Mesendoderm (in vitro differentiated cells): Measurements from ENCODE around the gene KCNQ5.
A peak's percentile ranks its signal among the peaks of the same experiment; 100 is the strongest.

Experiments used
- DNase-seq: peaks from one replicate; pipeline ENCODE4 v3.0.0; 2013
- H2AK5ac ChIP-seq: 2 replicates; pipeline ENCODE4 v1.6.1; 2013; ENCODE audit warnings: low read length, inconsistent platforms
- H2BK120ac ChIP-seq: 2 replicates; pipeline ENCODE4 v1.6.1; 2013; ENCODE audit warnings: low read depth, mild to moderate bottlenecking, low read length, moderate library complexity, mixed read lengths
- H2BK15ac ChIP-seq: replicated peaks from 2 replicates; pipeline ENCODE4 v1.6.1; 2013; ENCODE audit warnings: low read depth, mild to moderate bottlenecking, moderate library complexity
- H2BK5ac ChIP-seq: 2 replicates; pipeline ENCODE4 v1.6.1; 2013; ENCODE audit warnings: low read length, inconsistent platforms
- H3K18ac ChIP-seq: 2 replicates; pipeline ENCODE4 v1.6.1; 2013; ENCODE audit warnings: mild to moderate bottlenecking, low read length, mixed read lengths
- H3K23ac ChIP-seq: one replicate; pipeline ENCODE4 v1.6.1; 2013; ENCODE audit warnings: low read length
- H3K27ac ChIP-seq: 2 replicates; pipeline ENCODE4 v1.5.1; 2013; ENCODE audit warnings: low read depth, mild to moderate bottlenecking, inconsistent platforms, low read length, moderate library complexity
- H3K27me3 ChIP-seq: 2 replicates; pipeline ENCODE4 v1.6.1; 2013; ENCODE audit warnings: low read length, control low read depth, mild to moderate bottlenecking, inconsistent platforms; ENCODE audit not compliant: insufficient read depth, poor library complexity
- H3K36me3 ChIP-seq: 2 replicates; pipeline ENCODE4 v1.6.1; 2013; ENCODE audit warnings: low read length, inconsistent platforms; ENCODE audit not compliant: control insufficient read depth, insufficient read depth
- H3K4ac ChIP-seq: one replicate; pipeline ENCODE4 v1.6.1; 2013; ENCODE audit warnings: low read depth, mild to moderate bottlenecking, low read length, moderate library complexity
- H3K4me1 ChIP-seq: 2 replicates; pipeline ENCODE4 v1.6.1; 2013; ENCODE audit warnings: low read depth, low read length, inconsistent platforms; ENCODE audit not compliant: control insufficient read depth
- H3K4me2 ChIP-seq: 2 replicates; pipeline ENCODE4 v1.6.1; 2013; ENCODE audit warnings: low read length
- H3K4me3 ChIP-seq: 2 replicates; pipeline ENCODE4 v1.5.1; 2013; ENCODE audit warnings: mild to moderate bottlenecking, low read length
- H3K56ac ChIP-seq: one replicate; pipeline ENCODE4 v1.6.1; 2013; ENCODE audit warnings: low read length
- H3K79me1 ChIP-seq: 2 replicates; pipeline ENCODE4 v1.6.1; 2013; ENCODE audit warnings: low read length, inconsistent platforms
- H3K79me2 ChIP-seq: 2 replicates; pipeline ENCODE4 v1.6.1; 2013; ENCODE audit warnings: mild to moderate bottlenecking, low read length; ENCODE audit not compliant: control insufficient read depth, insufficient read depth
- H3K9ac ChIP-seq: 2 replicates; pipeline ENCODE4 v1.6.1; 2013; ENCODE audit warnings: low read length, inconsistent platforms
- H4K5ac ChIP-seq: one replicate; pipeline ENCODE4 v1.6.1; 2013; ENCODE audit warnings: low read length
- H4K8ac ChIP-seq: one replicate; pipeline ENCODE4 v1.6.1; 2013; ENCODE audit warnings: low read depth, mild to moderate bottlenecking, control low read depth, low read length, moderate library complexity
- WGBS: extraction: QIAGEN DNeasy Blood & Tissue Kit; methylation state at CpG from one replicate; pipeline ENCODE4 v1.1.7; 2013; ENCODE audit warnings: low lambda C conversion rate, missing lambda C conversion rate; ENCODE audit not compliant: insufficient coverage; ENCODE audit errors: extremely low coverage; 5-methylcytosine and 5-hydroxymethylcytosine counted together

The KCNQ5 gene

DNA sequence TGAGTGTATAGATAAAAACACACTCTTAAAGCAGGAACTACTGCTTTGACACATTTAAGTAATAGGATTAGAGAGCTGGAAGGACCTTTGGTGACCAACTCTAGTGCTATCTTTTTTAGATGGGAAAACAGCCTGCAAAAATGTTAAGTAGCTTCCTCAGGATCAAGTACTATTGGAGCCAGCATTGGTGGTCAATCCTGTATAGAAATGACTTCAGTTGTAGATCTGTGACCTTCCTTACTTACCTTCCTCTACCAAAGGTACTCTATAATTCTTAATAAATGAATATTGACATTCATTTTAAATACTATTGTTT lies 18.7 kb downstream of the KCNQ5 start:
- H3K4ac ChIP-seq = no peak overlapping the region
- no peaks in the 10 kb centered on the region for H3K79me1 ChIP-seq
- no peak overlapping the region for H3K27ac ChIP-seq
- no peak overlapping the region for H3K9ac ChIP-seq
- H3K4me3 ChIP-seq = no peak overlapping the region
- no peaks in the 10 kb centered on the region for H3K4me1 ChIP-seq
- H2BK120ac ChIP-seq = no peak overlapping the region
- no peak overlapping the region for H3K4me2 ChIP-seq
- H3K18ac ChIP-seq = no peak overlapping the region
- H3K27me3 ChIP-seq = no peaks in the 10 kb centered on the region
- no peak overlapping the region for H3K23ac ChIP-seq
- no peaks in the 10 kb centered on the region for H3K79me2 ChIP-seq
- no peak overlapping the region for H2AK5ac ChIP-seq
- H3K36me3 ChIP-seq = no peaks in the 10 kb centered on the region
- H3K56ac ChIP-seq = no peak overlapping the region
- H4K8ac ChIP-seq = no peak overlapping the region
- no peak overlapping the region for H2BK15ac ChIP-seq
- peak; percentile 53 for DNase-seq
- H4K5ac ChIP-seq = no peak overlapping the region
- no peak overlapping the region for H2BK5ac ChIP-seq

DNA sequence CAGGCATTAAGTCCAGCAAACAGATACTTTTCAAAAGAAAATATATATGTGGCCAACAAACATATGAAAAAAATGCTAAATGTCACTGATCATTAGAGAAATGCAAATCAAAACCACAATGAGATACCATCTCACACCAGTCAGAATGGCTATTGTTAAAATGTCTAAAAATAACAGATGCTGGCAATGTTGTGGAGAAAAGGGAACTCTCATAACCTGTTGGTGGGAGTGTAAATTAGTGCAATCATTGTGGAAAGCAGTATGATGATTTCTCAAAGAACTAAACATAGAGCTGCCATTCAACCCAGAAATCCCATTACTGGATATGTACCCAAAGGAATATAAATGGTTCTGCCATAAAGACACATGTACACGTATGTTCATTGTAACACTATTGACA lies 20.6 kb downstream of the KCNQ5 start:
- no peak for DNase-seq

DNA sequence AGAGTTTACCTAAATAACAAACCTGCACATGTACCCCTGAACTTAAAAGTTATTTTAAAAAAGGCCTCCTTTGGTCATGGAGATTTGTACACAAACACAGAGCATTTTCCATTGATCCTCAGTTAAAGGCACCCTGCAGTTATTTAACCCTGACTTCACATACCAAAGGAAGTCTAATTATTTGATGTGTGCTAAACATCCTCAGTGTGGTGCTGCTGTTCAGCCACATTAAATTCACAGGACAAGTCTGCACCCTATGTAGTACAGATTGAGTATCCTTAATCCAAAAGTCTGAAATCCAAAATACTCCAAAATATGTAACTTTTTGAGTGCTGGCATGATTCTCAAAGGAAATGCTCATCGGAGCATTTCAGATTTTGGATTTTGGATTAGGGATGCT lies 21.4 kb downstream of the KCNQ5 start:
- H2BK120ac ChIP-seq = no peak overlapping the region
- H3K4me2 ChIP-seq = no peak overlapping the region
- DNase-seq = no peak
- no peak overlapping the region for H2AK5ac ChIP-seq
- no peak overlapping the region for H3K4ac ChIP-seq
- H3K27ac ChIP-seq = no peak overlapping the region
- no peak overlapping the region for H3K23ac ChIP-seq
- no peak overlapping the region for H3K4me3 ChIP-seq
- no peak overlapping the region for H3K18ac ChIP-seq
- no peak overlapping the region for H4K5ac ChIP-seq
- no peak overlapping the region for H3K56ac ChIP-seq
- H3K79me1 ChIP-seq = no peaks in the 10 kb centered on the region
- H3K9ac ChIP-seq = no peak overlapping the region
- no CpG with 5 or more reads among the region's 1 CpG for WGBS
- no peaks in the 10 kb centered on the region for H3K79me2 ChIP-seq
- no peaks in the 10 kb centered on the region for H3K36me3 ChIP-seq
- no peak overlapping the region for H2BK5ac ChIP-seq
- no peaks in the 10 kb centered on the region for H3K27me3 ChIP-seq
- no peaks in the 10 kb centered on the region for H3K4me1 ChIP-seq
- H4K8ac ChIP-seq = no peak overlapping the region
- H2BK15ac ChIP-seq = no peak overlapping the region

More for the DNA sequence above, 20.6 kb downstream of the KCNQ5 start:
- no peaks in the 10 kb centered on the region for H3K36me3 ChIP-seq
- H3K4me1 ChIP-seq = no peaks in the 10 kb centered on the region
- H4K5ac ChIP-seq = no peak overlapping the region
- no peak overlapping the region for H3K9ac ChIP-seq
- no peaks in the 10 kb centered on the region for H3K27me3 ChIP-seq
- H3K56ac ChIP-seq = no peak overlapping the region
- H2BK5ac ChIP-seq = no peak overlapping the region
- H3K4me3 ChIP-seq = no peak overlapping the region
- WGBS = no CpG with 5 or more reads among the region's 1 CpG
- no peak overlapping the region for H2BK15ac ChIP-seq
- no peak overlapping the region for H2AK5ac ChIP-seq
- H3K4me2 ChIP-seq = no peak overlapping the region
- no peak overlapping the region for H3K18ac ChIP-seq
- H3K79me2 ChIP-seq = no peaks in the 10 kb centered on the region
- H2BK120ac ChIP-seq = no peak overlapping the region
- no peak overlapping the region for H3K23ac ChIP-seq
- no peak overlapping the region for H4K8ac ChIP-seq
- H3K79me1 ChIP-seq = no peaks in the 10 kb centered on the region
- no peak overlapping the region for H3K27ac ChIP-seq
- H3K4ac ChIP-seq = no peak overlapping the region

DNA sequence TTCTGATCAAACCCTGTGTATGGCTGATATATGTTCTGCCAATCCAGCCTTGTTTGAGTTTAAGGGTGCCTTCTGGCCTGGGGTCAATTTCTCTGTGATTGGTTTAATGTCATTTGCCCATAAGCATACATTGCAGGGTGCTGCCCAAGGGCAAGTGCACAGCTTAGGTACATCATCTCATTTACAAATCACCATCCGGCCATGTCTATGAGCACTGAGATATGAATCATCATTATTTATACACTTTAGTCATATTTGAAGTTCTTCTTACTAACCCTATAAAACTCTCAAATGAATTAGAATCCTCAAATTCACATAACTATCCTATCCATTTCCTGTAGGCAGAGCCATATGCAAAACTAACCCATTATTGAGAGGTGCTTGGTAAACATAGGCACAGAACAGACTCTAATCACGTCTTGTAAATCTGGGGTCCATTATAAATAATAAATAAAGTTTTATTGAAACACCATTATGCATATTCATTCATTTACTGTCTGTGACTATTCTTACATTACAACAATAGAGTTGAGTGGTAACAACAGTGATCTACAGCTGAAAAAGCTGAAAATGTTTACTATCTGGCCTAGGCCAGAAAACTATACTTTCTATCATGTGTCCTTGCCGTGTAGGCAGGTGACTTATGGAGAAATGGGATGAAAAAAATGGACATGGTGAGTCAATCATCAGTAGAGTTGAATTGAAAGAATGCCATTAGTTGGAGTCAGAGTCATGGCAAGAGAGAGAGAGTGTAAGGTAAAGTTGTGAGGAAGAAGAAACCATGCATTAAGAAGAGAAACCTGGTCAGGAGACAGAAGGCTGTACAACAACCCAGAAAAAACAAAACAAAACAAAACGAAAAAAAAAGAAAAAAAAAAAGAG lies 25.0 kb downstream of the KCNQ5 start:
- Histone ChIP-seq H3K4ac (no peak overlapping the region), H3K9ac (no peak overlapping the region), H3K27me3 (no peaks in the 10 kb centered on the region), H3K18ac (no peak overlapping the region), H3K79me2 (no peaks in the 10 kb centered on the region), H4K5ac (no peak overlapping the region), H2AK5ac (no peak overlapping the region), H3K27ac (no peak overlapping the region), H3K56ac (no peak overlapping the region), H3K4me2 (no peak overlapping the region), H3K4me3 (no peak overlapping the region), H2BK120ac (no peak overlapping the region), H3K23ac (no peak overlapping the region), H3K36me3 (no peaks in the 10 kb centered on the region), H3K4me1 (no peaks in the 10 kb centered on the region), H4K8ac (no peak overlapping the region), H2BK15ac (no peak overlapping the region), H3K79me1 (no peaks in the 10 kb centered on the region), H2BK5ac (no peak overlapping the region)
- no peak for DNase-seq
- no CpG with 5 or more reads among the region's 4 CpGs for WGBS

DNA sequence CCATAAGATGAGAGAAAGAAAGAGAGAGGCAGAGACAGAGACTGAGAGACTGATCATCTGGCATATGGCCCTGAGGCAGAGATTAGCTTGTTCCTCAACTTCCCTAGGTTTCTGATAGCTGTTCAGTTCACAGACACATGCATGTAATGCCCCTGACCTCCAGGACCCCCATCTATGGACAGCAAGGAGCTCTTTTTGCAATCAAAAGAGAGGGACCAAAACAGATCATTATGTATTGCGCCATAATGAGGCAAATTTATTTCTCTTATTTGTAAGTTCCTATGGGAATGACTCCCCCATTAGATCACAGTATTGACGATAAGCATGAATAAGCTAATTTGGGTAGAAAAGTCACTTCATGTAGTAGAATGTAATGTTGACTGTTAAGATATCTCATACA lies 25.6 kb downstream of the KCNQ5 start:
- no peaks in the 10 kb centered on the region for H3K4me1 ChIP-seq
- H3K27ac ChIP-seq = no peak overlapping the region
- H2BK15ac ChIP-seq = no peak overlapping the region
- no peak overlapping the region for H4K8ac ChIP-seq
- no peak overlapping the region for H3K56ac ChIP-seq
- H3K27me3 ChIP-seq = no peaks in the 10 kb centered on the region
- no peaks in the 10 kb centered on the region for H3K79me1 ChIP-seq
- no peak overlapping the region for H2BK5ac ChIP-seq
- H2AK5ac ChIP-seq = no peak overlapping the region
- no peak for DNase-seq
- H3K18ac ChIP-seq = no peak overlapping the region
- no peaks in the 10 kb centered on the region for H3K79me2 ChIP-seq
- H3K4me2 ChIP-seq = no peak overlapping the region
- H2BK120ac ChIP-seq = no peak overlapping the region
- WGBS = no CpG with 5 or more reads among the region's 2 CpGs
- H3K4ac ChIP-seq = no peak overlapping the region
- H3K36me3 ChIP-seq = no peaks in the 10 kb centered on the region
- H3K9ac ChIP-seq = no peak overlapping the region
- no peak overlapping the region for H3K23ac ChIP-seq
- no peak overlapping the region for H3K4me3 ChIP-seq
- H4K5ac ChIP-seq = no peak overlapping the region
